H1 (cell line): Measurements from ENCODE around the gene TGM2. TPM values are rescaled to one million over a fixed set of nuclear protein-coding genes. Genes with fewer than 3 reads are reported as not detected.
A peak's percentile ranks its signal among the peaks of the same experiment; 100 is the strongest.

Source experiments
- CTCF ChIA-PET: fragments of 300-600 bp; sonication (Branson Sonifier 250); formaldehyde crosslinking; loops from one replicate; lab custom pipeline; 2021; ENCODE audit not compliant: partially characterized antibody; lab: Charles Lee
- POLR2A ChIA-PET: fragments of 300-600 bp; sonication (Branson Sonifier 250); formaldehyde crosslinking; loops from one replicate; lab custom pipeline; 2021; ENCODE audit warnings: inconsistent platforms; ENCODE audit not compliant: partially characterized antibody; lab: Charles Lee
- DNase-seq, 2 experiments: peaks; one replicate each; pipeline versions ENCODE4 v3.0.0 to v3.0.0-alpha.2; 2010 to 2022; ENCODE audit warnings: low spot score in 2 of 2, low read depth in 1 of 2, mixed read lengths in 1 of 2
- FAIRE-seq: peaks from 2 replicates; lab custom pipeline; 2011; peaks lifted over from hg19 to GRCh38; lab: Jason Lieb, UNC
- H2AFZ ChIP-seq: 2 replicates; pipeline ENCODE4 v1.8.1; 2012; ENCODE audit warnings: low read length, inconsistent platforms
- H2AK5ac ChIP-seq: 2 replicates; pipeline ENCODE4 v1.6.1; 2013; ENCODE audit warnings: low read depth, low read length
- H2BK120ac ChIP-seq: replicated peaks from 2 replicates; pipeline ENCODE3; 2013; ENCODE audit warnings: low read depth, low read length, inconsistent platforms
- H2BK12ac ChIP-seq: 2 replicates; pipeline ENCODE4 v1.6.1; 2013; ENCODE audit warnings: low read depth, low read length
- H2BK15ac ChIP-seq: 2 replicates; pipeline ENCODE4 v1.6.1; 2013; ENCODE audit warnings: low read length
- H2BK20ac ChIP-seq: 2 replicates; pipeline ENCODE4 v1.6.1; 2013; ENCODE audit warnings: low read length
- H2BK5ac ChIP-seq: 2 replicates; pipeline ENCODE4 v1.6.1; 2013; ENCODE audit warnings: low read depth, low read length
- H3K14ac ChIP-seq: 2 replicates; pipeline ENCODE4 v1.6.1; 2013; ENCODE audit warnings: inconsistent platforms; ENCODE audit not compliant: insufficient read length
- H3K18ac ChIP-seq: 2 replicates; pipeline ENCODE4 v1.6.1; 2013; ENCODE audit warnings: low read length; ENCODE audit errors: extremely low read depth
- H3K23ac ChIP-seq: 2 replicates; pipeline ENCODE4 v1.6.1; 2013; ENCODE audit warnings: inconsistent platforms; ENCODE audit not compliant: insufficient read length
- H3K23me2 ChIP-seq: 2 replicates; pipeline ENCODE4 v1.6.1; 2013; ENCODE audit warnings: low read depth, low read length
- H3K27ac ChIP-seq: 2 replicates; pipeline ENCODE4 v1.6.1; 2011; ENCODE audit warnings: low read depth, low read length, inconsistent platforms
- H3K27me3 ChIP-seq, 4 experiments: replicated peaks in 1 of 4; 1 replicate in 1 of 4; 2 replicates in 3 of 4; pipeline versions ENCODE4 v1.6.1 to v1.8.1; 2011 to 2013; ENCODE audit warnings: low read length in 3 of 4, mild to moderate bottlenecking in 3 of 4, inconsistent platforms in 2 of 4, mixed read lengths in 2 of 4, moderate library complexity in 1 of 4; ENCODE audit not compliant: control insufficient read depth in 3 of 4, insufficient read depth in 3 of 4; ENCODE audit errors: extremely low read depth in 1 of 4
- H3K36me3 ChIP-seq, 4 experiments: 2 replicates each; pipeline versions ENCODE4 v1.6.1 to v1.8.1; 2011 to 2013; ENCODE audit warnings: mild to moderate bottlenecking in 4 of 4, low read length in 3 of 4, moderate library complexity in 2 of 4, control low read depth in 1 of 4, inconsistent platforms in 1 of 4; ENCODE audit not compliant: insufficient read depth in 4 of 4, control insufficient read depth in 2 of 4
- H3K4ac ChIP-seq: replicated peaks from 2 replicates; pipeline ENCODE3; 2013; ENCODE audit warnings: low read length, low read depth, mixed read lengths, inconsistent platforms; ENCODE audit not compliant: insufficient read length
- H3K4me1 ChIP-seq, 4 experiments: replicated peaks in 1 of 4; 1 replicate in 1 of 4; 2 replicates in 3 of 4; pipeline versions ENCODE4 v1.6.1 to v1.8.1; 2011 to 2013; ENCODE audit warnings: low read length in 3 of 4, inconsistent platforms in 2 of 4, mixed read lengths in 1 of 4; ENCODE audit not compliant: insufficient read depth in 4 of 4, control insufficient read depth in 3 of 4
- H3K4me2 ChIP-seq, 2 experiments: 2 replicates each; pipeline versions ENCODE4 v1.6.1 to v1.8.1; 2011 to 2013; ENCODE audit warnings: low read depth in 2 of 2, low read length in 2 of 2, control low read depth in 1 of 2, inconsistent platforms in 1 of 2, mild to moderate bottlenecking in 1 of 2; ENCODE audit not compliant: insufficient read depth in 1 of 2
- H3K4me3 ChIP-seq, 4 experiments: fragments of 200-600, 300-600 bp in 1 of 4; sonication (generic), shearing (Covaris generic), sonication (Bioruptor Twin) in 1 of 4; 2 replicates each; pipeline versions ENCODE4 v1.5.1 to v1.8.1; 2011 to 2016; ENCODE audit warnings: low read length in 4 of 4, low read depth in 3 of 4, control low read depth in 2 of 4, inconsistent platforms in 2 of 4, mild to moderate bottlenecking in 2 of 4, mixed read lengths in 1 of 4, moderate library complexity in 1 of 4; ENCODE audit not compliant: insufficient read depth in 2 of 4; ENCODE audit errors: extremely low read depth in 1 of 4
- H3K56ac ChIP-seq: replicated peaks from 2 replicates; pipeline ENCODE3; 2013; ENCODE audit warnings: low read depth, mild to moderate bottlenecking, mixed read lengths, low read length, inconsistent platforms; ENCODE audit not compliant: insufficient read length
- H3K79me1 ChIP-seq: 2 replicates; pipeline ENCODE4 v1.6.1; 2013; ENCODE audit warnings: low read depth, low read length, control low read depth
- H3K79me2 ChIP-seq, 2 experiments: 2 replicates each; pipeline versions ENCODE4 v1.6.1 to v1.8.1; 2012 to 2013; ENCODE audit warnings: low read length in 2 of 2, mild to moderate bottlenecking in 2 of 2, inconsistent platforms in 1 of 2; ENCODE audit not compliant: insufficient read depth in 2 of 2, control insufficient read depth in 1 of 2
- H3K9ac ChIP-seq, 4 experiments: replicated peaks in 1 of 4; 1 replicate in 1 of 4; 2 replicates in 3 of 4; pipeline versions ENCODE4 v1.6.1 to v1.8.1; 2011 to 2013; ENCODE audit warnings: low read depth in 3 of 4, low read length in 3 of 4, control low read depth in 2 of 4, mild to moderate bottlenecking in 2 of 4, moderate library complexity in 2 of 4, inconsistent platforms in 1 of 4; ENCODE audit errors: extremely low read depth in 1 of 4
- H3K9me3 ChIP-seq, 2 experiments: 2 replicates each; pipeline versions ENCODE4 v1.6.1 to v1.8.1; 2012 to 2013; ENCODE audit warnings: mild to moderate bottlenecking in 2 of 2, moderate library complexity in 2 of 2, control low read depth in 1 of 2, inconsistent platforms in 1 of 2, low read depth in 1 of 2, low read length in 1 of 2, mixed read lengths in 1 of 2; ENCODE audit not compliant: insufficient read depth in 2 of 2
- H4K20me1 ChIP-seq, 2 experiments: replicated peaks in 1 of 2; 2 replicates each; pipeline versions ENCODE3 to v1.8.1; 2011 to 2013; ENCODE audit warnings: inconsistent platforms in 2 of 2, low read length in 2 of 2, mild to moderate bottlenecking in 1 of 2; ENCODE audit not compliant: insufficient read depth in 2 of 2, control insufficient read depth in 1 of 2
- H4K5ac ChIP-seq: 2 replicates; pipeline ENCODE4 v1.6.1; 2013; ENCODE audit warnings: low read length, low read depth, mixed read lengths, inconsistent platforms; ENCODE audit not compliant: insufficient read length
- H4K8ac ChIP-seq: 2 replicates; pipeline ENCODE4 v1.8.0; 2013; ENCODE audit warnings: mild to moderate bottlenecking, moderate library complexity, low read length, inconsistent platforms; ENCODE audit not compliant: insufficient read depth; ENCODE audit errors: extremely low read depth
- H4K91ac ChIP-seq: replicated peaks from 2 replicates; pipeline ENCODE3; 2013; ENCODE audit warnings: low read length, mixed read lengths, inconsistent platforms; ENCODE audit not compliant: insufficient read length
- BCL11A ChIP-seq, 2 experiments: IDR thresholded peaks; one replicate each; pipeline ENCODE4 v1.6.1; 2011; ENCODE audit warnings: low read depth in 2 of 2, low read length in 2 of 2, mild to moderate bottlenecking in 2 of 2
- CEBPB ChIP-seq: IDR thresholded peaks from 2 replicates; pipeline ENCODE4 v1.6.1; 2012; ENCODE audit warnings: low read depth, low read length
- CTCF ChIP-seq, 3 experiments: IDR thresholded peaks; 1 replicate in 2 of 3; 2 replicates in 1 of 3; pipeline versions ENCODE4 v1.5.1 to v1.6.1; 2011; ENCODE audit warnings: low read length in 3 of 3, mild to moderate bottlenecking in 3 of 3, inconsistent platforms in 2 of 3, low read depth in 1 of 3, moderate library complexity in 1 of 3; ENCODE audit not compliant: insufficient read depth in 1 of 3; ENCODE audit errors: control extremely low read depth in 1 of 3
- MAFK ChIP-seq: IDR thresholded peaks from 2 replicates; pipeline ENCODE4 v1.6.1; 2012; ENCODE audit warnings: low read depth, mild to moderate bottlenecking, improper control_type of control experiment, low read length
- RAD21 ChIP-seq, 2 experiments: IDR thresholded peaks in 1 of 2; conservative IDR thresholded peaks in 1 of 2; 2 replicates each; pipeline ENCODE4 v1.6.1; 2011; ENCODE audit warnings: low read depth in 2 of 2, low read length in 2 of 2, improper control_type of control experiment in 1 of 2, inconsistent platforms in 1 of 2, mild to moderate bottlenecking in 1 of 2, moderate library complexity in 1 of 2
- WGBS, 2 experiments: shearing (Covaris generic) in 1 of 2; methylation state at CpG; one replicate each; pipeline versions ENCODE4 v1.1.6 to v1.1.7; 2013 to 2015; ENCODE audit warnings: low lambda C conversion rate in 2 of 2, mixed read lengths in 2 of 2, inconsistent platforms in 1 of 2, low coverage in 1 of 2, missing lambda C conversion rate in 1 of 2; ENCODE audit not compliant: insufficient replicate concordance in 2 of 2, insufficient coverage in 1 of 2, insufficient read length in 1 of 2; ENCODE audit errors: extremely low coverage in 1 of 2, missing lambda C conversion rate in 1 of 2; 5-methylcytosine and 5-hydroxymethylcytosine counted together
- polyA plus RNA-seq, 7 experiments: library from polyadenylated mRNA; depleted of rRNA in 3 of 7; stranded (reverse) in 5 of 7; unstranded in 2 of 7; fragments of >200 nt in 5 of 7; fragments of 200-250 nt in 2 of 7; gene quantifications; 1 replicate in 5 of 7; 2 replicates in 1 of 7; 4 replicates in 1 of 7; pipeline versions ENCODE4 v1.2.1 to v1.2.3, GENCODE V29; 2011 to 2013; ENCODE audit warnings: missing spikeins in 2 of 7, mixed read lengths in 2 of 7
- total RNA-seq: library from RNA; stranded (reverse); fragmentation: NEBNext Ultra II Directional; extraction: Animal tissue kit (Norgen Biotek cat#: 25700); gene quantifications from 2 replicates; pipeline ENCODE4 v1.2.1, GENCODE V29; 2021

TGM2 gene
- total and polyA plus RNA-seq, 2 of the 8 experiments (the other 6 are each of a cell fraction or from before 2014, with no cell fraction given), result 0.86 to 1.0 TPM

- H3K27ac ChIP-seq, result no peak overlapping the region
- no peak overlapping the region for H3K4me2 ChIP-seq
- H3K23me2 ChIP-seq, result no peaks in the 10 kb centered on the region
- no peak overlapping the region for H3K14ac ChIP-seq
- no peak overlapping the region for H3K9ac ChIP-seq
- TF ChIP-seq BCL11A (IDR thresholded peaks at IDR 0.05; ENCODE audit: low read depth in 2 of 2, low read length in 2 of 2) (no peak), CTCF (IDR thresholded peaks at IDR 0.05; ENCODE audit: control extremely low read depth in 1 of 3, insufficient read depth in 1 of 3, low read depth in 1 of 3, low read length in 3 of 3) (peak; percentile 25 to 42 (median 38)), MAFK (peak; percentile 97), RAD21 (IDR thresholded peaks at IDR 0.05 in 1 of 2, conservative IDR thresholded peaks at IDR 0.05 in 1 of 2; ENCODE audit: low read depth in 2 of 2, low read length in 2 of 2) (peak; percentile 22 to 32), CEBPB (peak; percentile 92)
- H3K23ac ChIP-seq, result no peak overlapping the region
- no peak overlapping the region for H3K4ac ChIP-seq
- H3K79me2 ChIP-seq, result no peaks in the 10 kb centered on the region
- no peak overlapping the region for H2BK15ac ChIP-seq
- 62% methylated on average over 5 of the region's 5 CpGs; no CpG with 5 or more reads in 1 of the 2 experiments for WGBS, 2 experiments
- H4K91ac ChIP-seq, result no peak overlapping the region
- no peak overlapping the region for H3K18ac ChIP-seq
- no peak overlapping the region for H2AK5ac ChIP-seq
- H3K4me3 ChIP-seq, result no peak overlapping the region
- H2BK12ac ChIP-seq, result no peak overlapping the region
- H3K4me1 ChIP-seq, result no peaks in the 10 kb centered on the region
- H4K8ac ChIP-seq, result no peak overlapping the region
- ChIA-PET CTCF (interaction anchor here (0.7 to 8.5 kb wide), 15 partner anchors 9 to 693 kb away, joined by 3 to 64 read pairs (median 4); no protein-coding TSS in a partner anchor), POLR2A (interaction anchor here (0.6 to 0.7 kb wide), 2 partner anchors 39 to 516 kb away, joined by 3 read pairs; no protein-coding TSS in a partner anchor)
- DNase-seq, result no peak
- no peak overlapping the region for H2BK5ac ChIP-seq
- H3K27me3 ChIP-seq, result no peaks in the 10 kb centered on the region
- H3K9me3 ChIP-seq, result no peaks in the 10 kb centered on the region
- H3K36me3 ChIP-seq, result no peaks in the 10 kb centered on the region
- no peak overlapping the region for H2AFZ ChIP-seq
- no peak overlapping the region for H2BK120ac ChIP-seq
- no peaks in the 10 kb centered on the region for H4K20me1 ChIP-seq
- no peak overlapping the region for H3K56ac ChIP-seq
- H3K79me1 ChIP-seq, result no peaks in the 10 kb centered on the region
- FAIRE-seq, result no peak
- no peak overlapping the region for H4K5ac ChIP-seq
- H2BK20ac ChIP-seq, result no peak overlapping the region
Measured at GRCh38 chr20:38187517-38187916, 22.4 kb upstream of the TGM2 start.
